Muscle layer of duodenum (tissue), 2 donors: Measurements from ENCODE around the gene SCGB1A1.
A peak's percentile ranks its signal among the peaks of the same experiment; 100 is the strongest.
"Not testable (repeated sequence)": the region's sequence is repeated elsewhere in the genome, so short reads cannot be mapped to it uniquely, and the experiment has no call there.

Experiments used
- H3K27ac ChIP-seq: one replicate; pipeline ENCODE4 v1.7.0; 2013; ENCODE audit warnings: mild to moderate bottlenecking, low read length
- H3K27me3 ChIP-seq: one replicate; pipeline ENCODE4 v1.7.0; 2013; ENCODE audit warnings: low read depth, mild to moderate bottlenecking, control low read depth, low read length
- H3K36me3 ChIP-seq, 2 donors: one replicate each; pipeline ENCODE4 v1.7.0; 2013; ENCODE audit warnings: low read length in 2 of 2, control low read depth in 1 of 2, mild to moderate bottlenecking in 1 of 2; ENCODE audit not compliant: insufficient read depth in 2 of 2, control insufficient read depth in 1 of 2
- H3K4me1 ChIP-seq, 2 donors: one replicate each; pipeline ENCODE4 v1.7.0; 2013; ENCODE audit warnings: low read length in 2 of 2, mild to moderate bottlenecking in 2 of 2, control low read depth in 1 of 2, moderate library complexity in 1 of 2; ENCODE audit not compliant: insufficient read depth in 2 of 2, control insufficient read depth in 1 of 2
- H3K4me3 ChIP-seq, 2 donors: one replicate each; pipeline ENCODE4 v1.7.0; 2013; ENCODE audit warnings: low read length in 2 of 2, low read depth in 1 of 2, mild to moderate bottlenecking in 1 of 2
- H3K9me3 ChIP-seq, 2 donors: one replicate each; pipeline ENCODE4 v1.7.0; 2013; ENCODE audit warnings: low read length in 2 of 2, control low read depth in 1 of 2, mild to moderate bottlenecking in 1 of 2; ENCODE audit not compliant: control insufficient read depth in 1 of 2
- donor health status: healthy.

The SCGB1A1 gene

GRCh38 chr11:62439785-62440602 is 21.2 kb downstream of the SCGB1A1 start:
- peaks cover 8 to 20% of the 10 kb centered on the region in 2 donors for H3K4me1 ChIP-seq

GRCh38 chr11:62443390-62444235 is 24.8 kb downstream of the SCGB1A1 start:
- Histone ChIP-seq H3K27ac (peak overlapping the region; percentile 86), H3K9me3 (no peaks in the 10 kb centered on the region), H3K4me1 (peaks cover 15 to 24% of the 10 kb centered on the region in 2 donors), H3K36me3 (peaks cover 0 to 3% of the 10 kb centered on the region in 2 donors), H3K27me3 (no peaks in the 10 kb centered on the region), H3K4me3 (peak overlapping the region; percentile 33 to 49)

More at GRCh38 chr11:62439785-62440602, 21.2 kb downstream of the SCGB1A1 start:
- Histone ChIP-seq H3K36me3 (peaks cover 0 to 3% of the 10 kb centered on the region in 2 donors), H3K4me3 (no peak overlapping the region), H3K27ac (peak overlapping the region; percentile 57), H3K9me3 (no peaks in the 10 kb centered on the region), H3K27me3 (no peaks in the 10 kb centered on the region)

- no peaks in the 10 kb centered on the region for H3K27me3 ChIP-seq
- H3K9me3 ChIP-seq, result no peaks in the 10 kb centered on the region
- peak overlapping the region; percentile 86 for H3K27ac ChIP-seq
- H3K36me3 ChIP-seq, result peaks cover 0 to 3% of the 10 kb centered on the region in 2 donors
- peak overlapping the region; percentile 33 to 49 for H3K4me3 ChIP-seq
- peaks cover 15 to 24% of the 10 kb centered on the region in 2 donors for H3K4me1 ChIP-seq
Measured at GRCh38 chr11:62444236-62444833, 25.5 kb downstream of the SCGB1A1 start.

GRCh38 chr11:62444835-62445234 is 26.0 kb downstream of the SCGB1A1 start:
- Histone ChIP-seq H3K36me3 (peaks cover 0 to 3% of the 10 kb centered on the region in 2 donors), H3K4me1 (peaks cover 15 to 24% of the 10 kb centered on the region in 2 donors), H3K9me3 (no peaks in the 10 kb centered on the region), H3K27ac (peak overlapping the region; percentile 86), H3K27me3 (no peaks in the 10 kb centered on the region), H3K4me3 (peak overlapping the region; percentile 33 to 49)

- Histone ChIP-seq H3K27me3 (no peaks in the 10 kb centered on the region), H3K9me3 (no peaks in the 10 kb centered on the region), H3K36me3 (peaks cover 0 to 3% of the 10 kb centered on the region in 2 donors), H3K4me3 (peak overlapping the region in 1 of 2 donors; percentile 49), H3K27ac (peak overlapping the region; percentile 86), H3K4me1 (peaks cover 15 to 19% of the 10 kb centered on the region in 2 donors)
Measured at GRCh38 chr11:62445314-62445740, 26.5 kb downstream of the SCGB1A1 start.

- no peak overlapping the region for H3K27ac ChIP-seq
Measured at GRCh38 chr11:62446091-62446490, 27.3 kb downstream of the SCGB1A1 start.

GRCh38 chr11:62449451-62449851 is 30.6 kb downstream of the SCGB1A1 start:
- Histone ChIP-seq H3K27ac (no peak overlapping the region), H3K27me3 (no peaks in the 10 kb centered on the region), H3K9me3 (no peaks in the 10 kb centered on the region), H3K4me1 (peaks cover 10 to 12% of the 10 kb centered on the region in 2 donors), H3K4me3 (no peak overlapping the region), H3K36me3 (peaks cover 0 to 3% of the 10 kb centered on the region in 2 donors)

More at GRCh38 chr11:62446091-62446490, 27.3 kb downstream of the SCGB1A1 start:
- peaks cover 14 to 15% of the 10 kb centered on the region in 2 donors for H3K4me1 ChIP-seq
- peaks cover 0 to 3% of the 10 kb centered on the region in 2 donors for H3K36me3 ChIP-seq
- H3K27me3 ChIP-seq, result no peaks in the 10 kb centered on the region
- H3K4me3 ChIP-seq, result no peak overlapping the region
- H3K9me3 ChIP-seq, result no peaks in the 10 kb centered on the region

GRCh38 chr11:62449912-62450311 is 31.1 kb downstream of the SCGB1A1 start:
- not testable (repeated sequence) for H3K27me3 ChIP-seq, H3K27ac ChIP-seq, H3K4me3 ChIP-seq, H3K36me3 ChIP-seq, H3K9me3 ChIP-seq
- H3K4me1 ChIP-seq, result peaks cover 8 to 12% of the 10 kb centered on the region in 2 donors

- no peaks in the 10 kb centered on the region for H3K27me3 ChIP-seq
- no peak overlapping the region for H3K27ac ChIP-seq
Measured at GRCh38 chr11:62450543-62451240, 31.9 kb downstream of the SCGB1A1 start.

GRCh38 chr11:62451241-62451621 is 32.4 kb downstream of the SCGB1A1 start:
- no peak overlapping the region for H3K27ac ChIP-seq
- H3K9me3 ChIP-seq, result no peaks in the 10 kb centered on the region
- no peak overlapping the region for H3K4me3 ChIP-seq
- H3K27me3 ChIP-seq, result no peaks in the 10 kb centered on the region
- peaks cover 0 to 6% of the 10 kb centered on the region in 2 donors for H3K4me1 ChIP-seq
- H3K36me3 ChIP-seq, result no peaks in the 10 kb centered on the region

More at GRCh38 chr11:62450543-62451240, 31.9 kb downstream of the SCGB1A1 start:
- Histone ChIP-seq H3K4me1 (peaks cover 3 to 11% of the 10 kb centered on the region in 2 donors), H3K4me3 (no peak overlapping the region), H3K9me3 (no peaks in the 10 kb centered on the region), H3K36me3 (no peaks in the 10 kb centered on the region)
